Subcutaneous abdominal adipose tissue (tissue), 5 donors: ENCODE data around the gene KIF19.

Experiments
- H3K27ac ChIP-seq: one replicate; pipeline ENCODE4 v1.7.0; 2013; ENCODE audit warnings: low read depth, mild to moderate bottlenecking, inconsistent platforms, low read length, moderate library complexity
- H3K27me3 ChIP-seq, 5 donors: one replicate each; pipeline ENCODE4 v1.7.0; 2013; ENCODE audit warnings: low read length in 5 of 5, inconsistent platforms in 1 of 5; ENCODE audit not compliant: control insufficient read depth in 5 of 5, insufficient read depth in 4 of 5
- H3K36me3 ChIP-seq, 5 donors: one replicate each; pipeline ENCODE4 v1.7.0; 2013; ENCODE audit warnings: low read length in 5 of 5; ENCODE audit not compliant: control insufficient read depth in 5 of 5, insufficient read depth in 5 of 5
- H3K4me1 ChIP-seq, 5 donors: one replicate each; pipeline ENCODE4 v1.7.0; 2013; ENCODE audit warnings: low read length in 5 of 5, mild to moderate bottlenecking in 3 of 5, moderate library complexity in 1 of 5; ENCODE audit not compliant: control insufficient read depth in 5 of 5, insufficient read depth in 5 of 5
- H3K4me3 ChIP-seq, 5 donors: one replicate each; pipeline ENCODE4 v1.7.0; 2013; ENCODE audit warnings: low read length in 5 of 5, low read depth in 1 of 5
- H3K9ac ChIP-seq, 5 donors: one replicate each; pipeline ENCODE4 v1.7.0; 2013; ENCODE audit warnings: low read length in 5 of 5, mild to moderate bottlenecking in 4 of 5, moderate library complexity in 3 of 5
- H3K9me3 ChIP-seq, 5 donors: one replicate each; pipeline ENCODE4 v1.7.0; 2013; ENCODE audit warnings: low read length in 5 of 5; ENCODE audit not compliant: control insufficient read depth in 5 of 5
- donor health status: healthy.
- donor health status: healthy.
- donor health status: healthy.
- donor health status: healthy.
- donor health status: healthy.

The KIF19 gene

DNA sequence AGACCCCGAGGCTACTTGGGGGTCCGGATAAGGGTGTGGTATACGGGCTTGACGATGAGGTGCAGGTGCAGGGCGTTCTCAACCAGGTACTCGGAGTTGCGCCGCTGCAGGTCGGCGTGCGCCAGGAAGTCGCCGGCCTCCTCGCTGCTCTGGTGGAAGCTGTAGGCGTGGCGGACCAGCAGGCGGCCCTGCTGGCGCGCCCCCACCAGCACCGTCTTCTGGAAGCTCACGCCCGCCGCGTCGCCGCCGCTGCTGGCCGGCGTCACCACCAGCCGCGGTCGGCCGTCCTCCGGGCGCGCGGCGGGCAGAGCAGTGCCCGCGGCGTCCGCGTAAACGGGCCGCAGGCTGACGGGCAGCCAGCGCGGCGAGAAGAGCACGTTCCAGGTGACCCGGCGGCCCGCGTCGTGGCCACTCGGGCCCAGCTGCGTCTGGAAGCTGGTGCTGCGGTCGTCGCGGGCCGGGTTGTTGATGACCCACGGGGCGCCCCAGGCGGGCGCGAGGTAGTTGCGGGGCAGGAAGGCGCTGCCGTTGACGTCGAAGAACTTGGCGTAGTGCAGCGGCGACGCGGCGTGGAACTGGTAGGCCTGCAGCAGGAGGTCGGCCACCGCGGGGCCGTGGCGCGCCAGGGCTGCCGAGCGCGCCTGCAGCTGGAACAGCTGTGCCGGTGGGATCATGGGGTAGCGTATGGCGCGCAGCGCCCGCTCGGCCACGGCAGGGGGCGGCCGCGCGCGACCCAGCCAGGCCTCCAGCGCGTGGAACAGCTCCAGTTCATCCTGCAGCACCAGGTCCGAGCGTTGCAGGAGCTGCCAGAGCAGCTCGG is 30.8 kb downstream of the KIF19 start:
- peaks cover 0 to 13% (median 12%) of the 10 kb centered on the region in 5 donors for H3K4me1 ChIP-seq
- H3K27ac ChIP-seq = no peak overlapping the region
- peaks cover 77 to 93% (median 83%) of the 10 kb centered on the region in 5 donors for H3K27me3 ChIP-seq
- no peaks in the 10 kb centered on the region for H3K36me3 ChIP-seq
- H3K4me3 ChIP-seq = peak overlapping the region in 3 of 5 donors; percentile 21 to 45 (median 22)
- no peaks in the 10 kb centered on the region for H3K9me3 ChIP-seq
- H3K9ac ChIP-seq = no peak overlapping the region

DNA sequence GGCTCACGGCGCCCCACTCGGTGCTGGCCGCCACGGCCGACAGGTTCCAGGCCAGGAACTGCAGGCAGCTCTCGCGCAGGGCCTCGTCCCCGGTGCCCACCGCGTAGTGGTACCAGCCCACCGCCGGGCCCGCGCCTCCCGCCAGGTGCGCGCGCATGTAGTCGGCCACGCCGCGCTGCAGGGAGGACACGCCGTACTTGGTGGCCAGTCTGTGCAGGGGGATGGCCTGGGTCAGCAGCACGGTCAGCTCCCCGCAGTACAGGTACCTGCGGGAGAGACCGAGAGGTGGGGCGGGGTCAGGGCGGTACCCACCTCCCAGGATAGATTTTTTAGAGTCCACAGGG is 31.4 kb downstream of the KIF19 start:
- Histone ChIP-seq H3K36me3 (no peaks in the 10 kb centered on the region), H3K27ac (no peak overlapping the region)

DNA sequence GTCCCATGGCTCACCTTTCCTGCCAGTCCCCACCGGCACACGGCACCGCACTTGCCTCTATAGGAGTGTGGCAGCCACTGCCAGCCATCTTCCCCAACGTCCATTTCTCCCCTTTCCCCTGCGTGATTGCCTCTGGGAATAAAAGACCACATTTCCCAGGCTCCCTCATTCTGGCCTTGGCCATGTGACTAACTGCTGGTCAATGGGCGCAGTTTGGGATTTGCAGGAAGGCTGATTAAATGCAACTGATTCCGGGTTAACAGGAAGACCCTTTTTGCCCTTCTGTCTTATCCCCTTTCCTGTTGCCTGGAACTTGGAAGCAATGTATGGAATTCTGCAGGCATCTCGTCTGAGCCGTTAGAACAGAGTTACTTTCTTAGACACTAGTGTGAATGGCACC is 32.7 kb downstream of the KIF19 start:
- H3K9ac ChIP-seq = no peak overlapping the region
- H3K4me1 ChIP-seq = peaks cover 0 to 13% (median 12%) of the 10 kb centered on the region in 5 donors
- no peaks in the 10 kb centered on the region for H3K9me3 ChIP-seq
- H3K4me3 ChIP-seq = no peak overlapping the region
- peaks cover 67 to 89% (median 77%) of the 10 kb centered on the region in 5 donors for H3K27me3 ChIP-seq
- H3K36me3 ChIP-seq = no peaks in the 10 kb centered on the region
- H3K27ac ChIP-seq = no peak overlapping the region

More for the DNA sequence above, 31.4 kb downstream of the KIF19 start:
- peak overlapping the region in 3 of 5 donors; percentile 21 to 45 (median 22) for H3K4me3 ChIP-seq
- H3K9me3 ChIP-seq = no peaks in the 10 kb centered on the region
- H3K27me3 ChIP-seq = peaks cover 75 to 93% (median 83%) of the 10 kb centered on the region in 5 donors
- no peak overlapping the region for H3K9ac ChIP-seq
- peaks cover 0 to 13% (median 12%) of the 10 kb centered on the region in 5 donors for H3K4me1 ChIP-seq

DNA sequence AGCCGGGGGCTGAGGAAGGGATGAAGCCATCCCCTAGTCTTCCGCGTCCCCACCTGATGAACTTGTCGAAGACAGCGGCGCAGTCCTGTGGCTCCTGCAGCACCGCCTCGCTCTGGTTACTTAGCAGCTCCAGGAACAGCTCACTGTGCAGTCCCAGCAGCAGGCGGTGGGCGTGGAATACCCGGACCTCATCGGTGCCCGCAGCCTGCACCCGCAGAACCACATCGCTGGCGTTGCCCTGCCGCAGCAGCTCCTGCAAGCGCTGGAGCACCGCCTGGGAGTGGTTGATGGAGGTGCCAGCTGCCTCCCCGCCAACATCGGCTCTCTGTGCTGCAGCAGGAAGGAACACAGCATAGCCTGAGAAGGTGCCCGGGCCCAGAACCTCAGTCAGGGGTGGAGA is 33.9 kb downstream of the KIF19 start:
- peaks cover 55 to 77% (median 66%) of the 10 kb centered on the region in 5 donors for H3K27me3 ChIP-seq
- no peak overlapping the region for H3K4me3 ChIP-seq
- no peak overlapping the region for H3K27ac ChIP-seq
- no peaks in the 10 kb centered on the region for H3K36me3 ChIP-seq
- H3K9me3 ChIP-seq = no peaks in the 10 kb centered on the region
- peaks cover 0 to 13% (median 12%) of the 10 kb centered on the region in 5 donors for H3K4me1 ChIP-seq
- H3K9ac ChIP-seq = no peak overlapping the region

DNA sequence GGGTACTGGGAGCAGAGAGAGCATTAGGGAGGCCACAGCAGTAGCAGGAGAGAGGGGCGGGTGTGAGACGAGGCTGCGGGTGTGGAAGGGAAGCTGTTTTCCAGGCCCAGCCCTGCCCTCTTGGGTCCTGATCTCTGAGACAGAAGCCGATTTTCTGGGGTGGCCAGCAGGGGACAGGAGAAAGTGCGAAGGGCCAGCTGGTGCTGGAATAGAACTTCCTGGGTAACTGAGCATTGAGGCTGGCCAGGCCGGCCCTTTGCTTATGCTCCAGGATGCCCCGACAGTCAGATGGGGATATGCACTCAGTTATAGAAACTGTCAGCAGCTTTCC is 34.8 kb downstream of the KIF19 start:
- H3K27ac ChIP-seq = no peak overlapping the region
- no peaks in the 10 kb centered on the region for H3K36me3 ChIP-seq
- H3K4me3 ChIP-seq = no peak overlapping the region
- H3K9ac ChIP-seq = no peak overlapping the region
- no peaks in the 10 kb centered on the region for H3K9me3 ChIP-seq
- H3K27me3 ChIP-seq = peaks cover 51 to 67% (median 62%) of the 10 kb centered on the region in 5 donors
- peaks cover 0 to 13% (median 12%) of the 10 kb centered on the region in 5 donors for H3K4me1 ChIP-seq

DNA sequence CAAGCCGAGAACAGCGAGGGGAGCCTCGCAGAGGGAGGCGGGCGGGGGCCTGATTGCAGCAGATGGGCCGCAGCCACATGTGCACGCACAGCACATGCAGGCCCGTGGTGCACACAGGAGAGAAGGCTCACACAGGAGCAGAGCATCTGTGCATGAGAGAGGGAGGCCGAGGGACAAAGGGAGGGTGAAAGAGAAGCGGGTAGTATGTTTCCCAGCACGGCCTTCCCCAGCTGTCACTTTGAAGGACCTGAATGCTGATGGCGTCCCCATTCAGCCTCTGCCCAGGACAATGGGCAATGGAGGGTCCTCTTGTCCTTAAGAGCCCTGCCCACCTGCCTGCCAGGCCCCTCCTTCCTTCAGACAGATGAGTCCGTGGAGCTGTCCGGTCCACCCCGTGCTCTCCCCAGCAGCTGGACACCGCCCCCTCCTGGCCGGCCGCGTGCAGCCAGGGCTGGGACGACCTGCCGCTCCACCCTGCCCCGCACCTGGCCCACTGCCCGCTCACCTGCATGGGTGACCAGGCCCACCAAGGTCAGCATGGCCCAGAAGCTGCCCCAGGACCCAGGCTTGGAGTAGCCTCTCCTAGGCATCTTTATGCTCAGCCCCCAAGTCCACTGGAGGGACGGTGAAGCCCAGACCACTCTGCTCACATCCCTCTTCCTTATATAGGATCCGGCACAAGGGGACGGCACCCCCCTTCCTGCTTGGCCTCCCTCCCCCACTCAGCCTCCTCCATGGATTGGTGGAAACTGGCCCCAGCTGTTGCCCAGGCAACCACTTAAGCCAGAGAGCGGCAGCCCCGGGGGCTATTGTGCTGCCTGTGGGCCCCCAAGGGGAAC is 35.4 kb downstream of the KIF19 start, which contains the start of gene BTBD17:
BTBD17 (minus strand) TSS at position 639 of the 839 bp plus-strand sequence; CDS start at position 590, 49 bp downstream.
- no peaks in the 10 kb centered on the region for H3K36me3 ChIP-seq
- H3K9ac ChIP-seq = no peak within 1 kb of the TSS
- peaks cover 0 to 13% (median 11%) of the 10 kb centered on the region in 5 donors for H3K4me1 ChIP-seq
- H3K4me3 ChIP-seq = no peak within 1 kb of the TSS
- no peaks in the 10 kb centered on the region for H3K9me3 ChIP-seq
- H3K27ac ChIP-seq = no peak within 1 kb of the TSS
- peaks cover 47 to 61% (median 56%) of the 10 kb centered on the region in 5 donors for H3K27me3 ChIP-seq

DNA sequence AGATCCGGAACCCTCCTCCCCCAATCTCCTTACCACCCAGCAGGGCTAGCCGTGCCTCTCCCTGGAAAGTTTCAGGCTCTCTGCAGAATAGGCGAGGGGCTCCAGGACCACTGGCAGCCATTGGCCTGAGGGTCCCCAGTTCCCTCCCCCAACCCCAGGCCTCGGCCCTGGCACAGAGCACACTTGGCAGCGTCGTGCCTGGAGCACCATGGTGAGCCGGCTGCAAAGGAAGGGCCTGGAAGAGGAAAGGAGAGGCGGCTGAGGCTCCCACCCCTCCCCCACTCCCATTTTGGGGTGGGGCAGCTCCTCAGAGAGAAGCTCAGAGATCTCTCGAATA is 36.0 kb downstream of the KIF19 start:
- Histone ChIP-seq H3K9me3 (no peaks in the 10 kb centered on the region), H3K27me3 (peaks cover 45 to 57% (median 51%) of the 10 kb centered on the region in 5 donors), H3K27ac (no peak overlapping the region), H3K4me1 (peaks cover 0 to 11% (median 5%) of the 10 kb centered on the region in 5 donors), H3K4me3 (no peak overlapping the region), H3K9ac (no peak overlapping the region), H3K36me3 (no peaks in the 10 kb centered on the region)

DNA sequence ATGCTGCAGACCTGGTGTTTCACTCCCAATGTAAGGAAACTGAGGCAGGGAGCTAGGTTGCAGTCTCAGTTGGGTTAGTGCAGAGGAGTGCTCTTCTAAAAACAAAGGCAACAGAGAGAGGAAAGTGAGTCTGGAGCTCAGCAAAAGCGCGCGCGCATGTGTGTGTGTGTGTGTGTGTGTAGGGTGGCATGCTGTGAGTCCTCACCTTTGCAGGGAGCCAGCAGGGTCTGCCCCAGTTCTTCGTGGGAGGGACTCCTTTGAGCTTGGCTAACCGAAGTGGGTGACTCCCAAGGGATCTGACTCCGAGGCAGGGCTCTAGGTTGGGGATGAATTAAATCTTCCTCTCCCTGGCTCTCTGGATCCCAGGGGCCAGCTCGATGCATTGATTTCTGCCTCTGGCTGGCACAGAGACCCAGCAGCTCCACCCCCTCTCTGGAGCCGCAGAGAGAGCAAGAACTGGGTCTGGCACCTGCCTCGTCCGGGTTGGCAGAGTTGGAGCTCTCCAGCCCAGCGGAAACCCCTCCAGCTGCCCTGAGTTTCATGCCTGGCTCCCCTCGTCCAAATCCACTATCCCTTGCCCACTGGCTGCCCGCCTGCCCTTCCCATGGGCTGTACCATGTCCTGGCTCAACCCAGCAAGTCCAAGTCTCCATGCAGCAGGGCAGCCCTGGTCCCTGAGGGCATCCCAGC is 36.9 kb downstream of the KIF19 start:
- H3K27ac ChIP-seq = no peak overlapping the region
- H3K9ac ChIP-seq = no peak overlapping the region

DNA sequence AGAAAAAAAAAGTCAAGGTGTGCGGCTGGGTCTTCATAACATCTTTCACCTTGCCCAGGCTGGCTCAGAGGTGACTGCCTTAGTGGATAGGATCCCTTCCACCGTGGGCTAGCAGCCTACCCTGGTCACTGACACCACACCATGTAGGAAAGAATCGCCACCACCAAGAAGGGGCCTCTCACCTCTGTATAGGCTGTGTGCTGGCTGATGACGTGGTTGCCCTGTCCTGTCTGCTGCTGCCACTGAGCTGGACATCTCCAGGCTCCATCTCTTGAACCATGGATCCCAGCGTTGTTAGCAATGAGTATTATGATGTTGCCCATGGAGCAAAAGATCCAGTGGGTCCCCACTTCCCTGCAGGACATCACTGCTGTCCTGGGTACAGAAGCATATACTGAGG is 41.2 kb downstream of the KIF19 start, which contains the start of gene GPR142:
GPR142 (plus strand) TSS at position 301 of the 400 bp plus-strand sequence. CDS start 2,035 bp downstream, outside the sequence.
- peaks cover 5 to 18% (median 9%) of the 10 kb centered on the region in 5 donors for H3K4me1 ChIP-seq
- H3K9me3 ChIP-seq = no peaks in the 10 kb centered on the region
- peaks cover 8 to 20% (median 15%) of the 10 kb centered on the region in 5 donors for H3K27me3 ChIP-seq
- no peak within 1 kb of the TSS for H3K27ac ChIP-seq
- H3K4me3 ChIP-seq = no peak within 1 kb of the TSS
- H3K9ac ChIP-seq = no peak within 1 kb of the TSS
- no peaks in the 10 kb centered on the region for H3K36me3 ChIP-seq

More for the DNA sequence above, 36.9 kb downstream of the KIF19 start:
- peaks cover 35 to 49% (median 42%) of the 10 kb centered on the region in 5 donors for H3K27me3 ChIP-seq
- H3K9me3 ChIP-seq = no peaks in the 10 kb centered on the region
- no peaks in the 10 kb centered on the region for H3K36me3 ChIP-seq
- no peak overlapping the region for H3K4me3 ChIP-seq
- peaks cover 0 to 5% (median under 1%) of the 10 kb centered on the region in 5 donors for H3K4me1 ChIP-seq
